Keratinocyte (primary cell): Measurements from ENCODE around the gene RHEX.

Experiments used
- EZH2 ChIP-seq: IDR thresholded peaks from one replicate; pipeline ENCODE4 v1.6.1; 2012; ENCODE audit warnings: inconsistent platforms, mild to moderate bottlenecking, low read length, moderate library complexity
- TF ChIP-seq, protein P1 (sequence below), 3 experiments: IDR thresholded peaks in 1 of 3; conservative IDR thresholded peaks in 1 of 3; optimal IDR thresholded peaks in 1 of 3; 2 replicates in 2 of 3; 3 replicates in 1 of 3; pipeline versions ENCODE3 to v1.5.1; 2011; ENCODE audit warnings: low read length in 3 of 3, mild to moderate bottlenecking in 3 of 3, moderate library complexity in 2 of 3, control low read depth in 1 of 3, inconsistent platforms in 1 of 3; ENCODE audit not compliant: insufficient read depth in 2 of 3; ENCODE audit errors: extremely low read depth in 1 of 3

DNA sequence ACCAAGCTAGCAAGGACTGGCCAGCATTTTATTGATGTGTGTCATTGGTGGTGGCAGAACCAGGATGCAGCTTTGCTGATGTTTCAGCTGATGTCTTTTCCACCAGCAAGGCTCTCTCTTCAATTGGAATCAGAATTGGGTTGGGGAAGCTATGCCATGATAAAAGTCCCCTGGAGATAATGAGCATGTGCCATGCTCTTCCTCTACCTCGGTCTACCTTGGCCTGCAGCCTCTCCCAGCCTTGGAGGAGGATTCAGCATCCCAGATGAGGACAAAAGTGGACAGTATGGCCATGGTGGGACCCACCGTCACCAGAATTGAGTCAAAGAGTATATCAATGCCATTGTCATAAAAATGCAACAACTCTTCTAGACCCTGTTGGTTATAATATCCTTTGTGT lies 55.7 kb downstream of the RHEX start:
- TF ChIP-seq EZH2, result no peak
- TF ChIP-seq, protein P1, sequence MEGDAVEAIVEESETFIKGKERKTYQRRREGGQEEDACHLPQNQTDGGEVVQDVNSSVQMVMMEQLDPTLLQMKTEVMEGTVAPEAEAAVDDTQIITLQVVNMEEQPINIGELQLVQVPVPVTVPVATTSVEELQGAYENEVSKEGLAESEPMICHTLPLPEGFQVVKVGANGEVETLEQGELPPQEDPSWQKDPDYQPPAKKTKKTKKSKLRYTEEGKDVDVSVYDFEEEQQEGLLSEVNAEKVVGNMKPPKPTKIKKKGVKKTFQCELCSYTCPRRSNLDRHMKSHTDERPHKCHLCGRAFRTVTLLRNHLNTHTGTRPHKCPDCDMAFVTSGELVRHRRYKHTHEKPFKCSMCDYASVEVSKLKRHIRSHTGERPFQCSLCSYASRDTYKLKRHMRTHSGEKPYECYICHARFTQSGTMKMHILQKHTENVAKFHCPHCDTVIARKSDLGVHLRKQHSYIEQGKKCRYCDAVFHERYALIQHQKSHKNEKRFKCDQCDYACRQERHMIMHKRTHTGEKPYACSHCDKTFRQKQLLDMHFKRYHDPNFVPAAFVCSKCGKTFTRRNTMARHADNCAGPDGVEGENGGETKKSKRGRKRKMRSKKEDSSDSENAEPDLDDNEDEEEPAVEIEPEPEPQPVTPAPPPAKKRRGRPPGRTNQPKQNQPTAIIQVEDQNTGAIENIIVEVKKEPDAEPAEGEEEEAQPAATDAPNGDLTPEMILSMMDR (optimal IDR thresholded peaks at IDR 0.05 in 1 of 3, IDR thresholded peaks at IDR 0.05 in 1 of 3, conservative IDR thresholded peaks at IDR 0.05 in 1 of 3; ENCODE audit: extremely low read depth in 1 of 3, insufficient read depth in 2 of 3, low read length in 3 of 3), result no peak
